Activated T-cell treated with anti-CD3 and anti-CD28 coated beads for 4 hours (primary cell): ENCODE data around the gene MRPL50.

ENCODE experiments used
- DNase-seq: peaks from one replicate; pipeline ENCODE4 v3.0.0-alpha.2; 2020

The MRPL50 gene

GRCh38 chr9:101398068-101398929, at the start of gene MRPL50, which contains the start of gene ZNF189:
TSS of gene MRPL50 (minus strand) at chr9:101398618. CDS start at chr9:101398592, 26 bp downstream.
TSS of gene ZNF189 (plus strand) at chr9:101398851. CDS start at chr9:101399157, 306 bp downstream.
- DNase-seq = peak; percentile 94

- no peak for DNase-seq
Measured at GRCh38 chr9:101446732-101447131, 48.3 kb upstream of the MRPL50 start.

GRCh38 chr9:101445353-101446029, 47.1 kb upstream of the MRPL50 start:
- DNase-seq = no peak

DNA sequence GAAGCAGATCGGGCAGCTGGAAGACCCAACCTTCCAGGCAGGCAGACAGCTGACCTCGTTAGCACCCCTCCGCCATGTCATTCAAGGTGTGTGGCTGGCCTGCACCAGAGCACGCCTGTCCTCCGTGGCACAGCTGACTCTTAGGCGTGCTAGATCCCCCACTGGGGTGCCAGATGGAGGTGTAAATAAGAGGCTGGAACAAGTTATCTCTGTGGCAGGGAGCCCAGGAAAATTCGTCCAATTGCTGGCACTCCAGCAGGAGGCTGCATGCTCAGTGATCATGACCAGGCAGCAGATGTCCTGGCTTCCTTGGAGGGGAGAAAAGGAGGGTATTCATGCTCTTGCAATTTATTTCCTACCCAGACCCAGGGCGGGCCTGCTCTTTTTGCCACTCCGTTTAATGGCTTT, 45.0 kb upstream of the MRPL50 start:
- no peak for DNase-seq

DNA sequence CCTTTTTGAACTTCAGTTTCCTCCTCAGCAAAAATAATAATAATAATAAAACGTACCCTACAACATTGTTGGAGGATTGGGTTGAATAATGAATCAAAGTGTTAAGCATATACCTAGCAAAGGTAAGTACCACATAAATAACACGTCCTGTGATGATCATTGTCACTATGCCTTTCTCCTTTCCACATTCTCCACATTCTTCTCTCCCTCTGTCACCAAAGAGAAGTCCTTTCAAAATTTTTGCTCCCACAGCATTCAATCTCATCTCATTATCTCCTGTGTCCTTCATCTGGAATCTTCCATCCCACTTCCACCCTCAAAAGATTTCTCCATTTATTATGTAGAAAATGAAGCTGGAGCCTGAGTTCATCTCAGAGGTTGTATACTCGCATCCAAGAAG, 44.3 kb upstream of the MRPL50 start:
- no peak for DNase-seq

- DNase-seq = no peak
Measured at GRCh38 chr9:101442318-101442717, 43.9 kb upstream of the MRPL50 start.

DNA sequence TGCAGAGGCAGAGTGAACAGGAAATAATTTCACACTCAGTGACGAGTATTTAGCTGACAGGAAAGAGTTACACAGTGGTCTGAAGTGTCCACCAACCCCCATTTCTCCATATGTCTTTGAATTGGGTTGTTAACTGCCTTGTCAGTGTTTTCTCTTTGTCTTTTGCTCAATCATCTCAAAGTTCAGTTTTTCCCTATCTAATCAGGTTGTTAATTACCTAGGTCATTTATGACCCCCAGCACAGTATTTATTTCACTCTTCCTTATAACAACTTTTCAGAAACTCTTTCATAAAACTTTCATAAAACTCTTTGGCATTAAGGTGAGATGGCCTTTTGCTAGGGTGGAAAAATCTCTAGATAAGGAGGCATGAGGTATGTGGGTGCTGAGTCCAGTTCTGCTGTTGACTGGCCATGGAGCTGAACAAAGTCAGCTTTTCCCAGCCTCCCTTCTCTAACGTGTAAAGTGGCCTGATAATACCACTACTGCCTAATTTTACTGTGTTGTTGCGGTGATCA, 42.4 kb upstream of the MRPL50 start:
- no peak for DNase-seq

- DNase-seq = no peak
Measured at GRCh38 chr9:101438523-101438922, 40.1 kb upstream of the MRPL50 start.

GRCh38 chr9:101437806-101438232, 39.4 kb upstream of the MRPL50 start:
- DNase-seq = no peak

DNA sequence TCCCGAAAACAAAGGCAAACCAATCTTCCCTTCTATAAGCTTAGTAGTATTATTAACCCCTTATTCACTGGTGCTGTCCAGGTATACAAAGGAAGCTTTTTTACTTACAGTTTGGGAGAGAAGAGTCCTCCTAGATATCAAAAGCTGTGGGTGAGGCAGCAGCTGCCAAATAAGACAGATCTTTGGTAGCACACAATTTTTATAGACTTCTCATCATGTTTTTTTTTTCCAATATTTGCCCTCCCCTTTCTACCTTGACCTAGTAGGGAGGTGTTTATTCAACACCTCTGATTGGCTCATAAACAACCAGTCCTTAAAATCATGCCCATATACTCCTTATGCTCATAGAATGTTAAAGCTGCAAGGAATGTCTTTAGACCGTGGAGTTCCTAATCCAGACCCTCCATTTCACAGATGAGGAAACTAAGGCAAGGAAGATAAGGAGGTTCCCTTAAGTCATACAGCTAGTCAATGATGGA, 37.2 kb upstream of the MRPL50 start, which contains the start of gene ALDOB:
TSS of gene ALDOB (minus strand) at position 174 of the 479 bp plus-strand sequence. CDS start 4,887 bp downstream, outside the sequence.
- DNase-seq = no peak

DNA sequence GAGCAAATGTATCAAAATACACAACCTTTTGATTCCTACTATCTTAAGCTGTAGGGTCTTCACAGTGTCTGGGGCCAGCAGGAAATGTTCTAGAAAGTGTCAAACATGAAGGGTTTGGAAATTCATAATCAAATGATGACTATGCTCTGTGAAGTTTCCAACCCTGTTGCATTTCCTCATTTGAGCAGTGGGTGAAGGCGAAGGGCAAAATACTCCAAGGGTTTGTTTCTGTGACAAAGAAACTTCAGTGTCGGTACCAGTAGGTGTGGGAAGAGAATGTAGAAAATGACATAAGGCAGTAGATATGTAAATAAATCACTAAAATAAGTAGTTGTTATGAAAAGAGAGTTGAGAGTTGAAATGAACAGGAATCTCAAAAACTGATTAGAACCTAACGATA, 36.6 kb upstream of the MRPL50 start:
- no peak for DNase-seq

GRCh38 chr9:101433229-101433628, 34.8 kb upstream of the MRPL50 start:
- no peak for DNase-seq

DNA sequence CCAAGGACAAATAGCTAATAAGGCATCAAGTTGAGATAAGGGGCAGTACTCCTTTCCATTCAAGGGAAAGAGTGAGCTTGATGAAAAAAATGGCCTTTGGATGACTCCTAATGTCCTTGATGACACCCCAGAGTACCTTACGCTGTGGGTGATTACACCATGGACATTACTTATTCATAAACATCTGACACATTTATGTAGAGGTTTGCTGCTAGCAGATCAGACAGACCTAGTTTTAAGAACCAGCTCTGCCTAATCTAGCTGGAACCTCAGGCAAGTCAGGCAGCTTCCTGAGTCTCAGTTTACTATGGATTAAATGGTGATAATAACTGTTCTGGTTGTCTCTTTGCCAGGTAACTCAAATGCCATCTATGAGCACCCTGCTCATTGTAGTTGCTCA, 34.3 kb upstream of the MRPL50 start:
- no peak for DNase-seq

DNA sequence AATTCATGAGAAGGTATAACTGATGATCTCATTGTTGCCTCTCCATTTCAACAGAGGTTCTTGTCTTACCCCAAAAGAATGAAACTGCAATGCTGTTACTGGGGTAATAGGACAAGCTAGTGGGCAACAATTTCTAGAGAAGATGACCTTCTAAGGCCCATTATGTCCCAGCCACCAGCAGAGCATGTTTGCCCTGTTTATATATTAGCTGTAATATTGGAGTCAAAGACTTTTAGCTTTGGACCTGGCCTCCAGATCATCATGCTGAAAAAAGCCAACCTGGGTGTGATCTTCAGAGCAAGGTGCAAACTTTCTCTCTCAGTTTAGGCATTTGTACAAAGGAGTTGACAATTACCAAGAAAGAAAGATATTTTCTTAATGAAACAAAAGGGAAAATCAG, 33.8 kb upstream of the MRPL50 start:
- DNase-seq = no peak

- no peak for DNase-seq
Measured at GRCh38 chr9:101429736-101430135, 31.3 kb upstream of the MRPL50 start.

GRCh38 chr9:101428909-101429308, 30.5 kb upstream of the MRPL50 start:
- no peak for DNase-seq

DNA sequence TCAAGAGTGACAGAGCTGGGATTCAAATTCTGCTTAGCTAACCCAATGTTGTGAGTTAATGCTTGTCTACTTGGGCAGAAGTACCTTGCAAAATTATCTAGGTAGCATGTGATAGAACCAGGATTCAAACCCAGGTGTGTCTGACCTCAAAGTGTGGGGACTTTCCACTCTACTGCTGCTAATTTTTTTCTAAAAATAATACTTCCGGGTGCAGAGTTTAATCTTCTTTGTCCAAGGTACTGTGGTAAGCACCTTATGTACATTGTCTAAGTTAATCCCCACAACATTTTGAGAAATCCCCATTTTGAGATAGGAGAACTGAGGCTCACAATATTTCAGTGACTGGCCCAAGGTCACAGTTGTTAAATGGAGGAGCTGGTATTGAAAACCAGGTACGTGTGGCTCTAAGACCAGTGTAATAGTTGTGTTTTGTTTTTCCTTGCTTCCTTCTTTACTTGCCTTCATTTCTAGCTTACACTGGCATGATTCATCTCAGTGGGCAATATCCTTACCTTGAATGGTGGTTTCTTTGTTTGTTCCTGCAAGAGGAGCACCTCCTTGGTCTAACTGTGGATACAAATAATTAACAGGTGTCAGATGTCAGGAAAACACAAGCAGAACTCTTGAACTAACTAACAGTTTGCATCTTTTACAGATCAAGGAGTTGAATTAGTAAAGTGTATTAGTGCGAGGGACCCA, 29.7 kb upstream of the MRPL50 start:
- DNase-seq = no peak

GRCh38 chr9:101427358-101427757, 28.9 kb upstream of the MRPL50 start:
- DNase-seq = no peak

DNA sequence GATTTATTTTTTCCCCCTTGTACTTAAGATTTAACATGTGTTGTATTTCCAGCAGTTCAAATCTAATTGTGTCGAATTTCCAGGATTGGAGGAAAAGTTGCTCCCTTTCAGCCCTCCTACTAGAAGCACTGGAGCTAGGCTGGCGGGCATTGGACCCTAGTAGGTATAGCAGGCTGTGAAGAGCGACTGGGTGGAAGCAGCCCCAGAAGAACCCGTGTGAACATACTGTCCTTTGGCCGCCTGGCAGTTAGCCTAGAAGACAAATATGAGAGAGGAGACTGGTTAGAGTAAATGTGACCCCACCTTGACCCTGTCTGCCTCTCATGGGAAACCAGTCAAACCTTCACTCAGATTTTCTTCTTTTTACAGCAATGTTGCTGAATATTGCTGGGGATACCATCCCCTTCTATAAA, 23.2 kb upstream of the MRPL50 start:
- no peak for DNase-seq

- no peak for DNase-seq
Measured at GRCh38 chr9:101419863-101420262, 21.4 kb upstream of the MRPL50 start.

GRCh38 chr9:101418518-101419430, 20.4 kb upstream of the MRPL50 start:
- DNase-seq = no peak

- DNase-seq = no peak
Measured at GRCh38 chr9:101417977-101418376, 19.6 kb upstream of the MRPL50 start.
